Effector CD8-positive, alpha-beta T cell (primary cell): ENCODE results near the gene LCA5.
"Not testable (repeated sequence)": the region's sequence is repeated elsewhere in the genome, so short reads cannot be mapped to it uniquely, and the experiment has no call there.

Experiments used
- DNase-seq: peaks from one replicate; lab custom pipeline; 2025; lab: John Stamatoyannopoulos, UW

Gene LCA5

DNA sequence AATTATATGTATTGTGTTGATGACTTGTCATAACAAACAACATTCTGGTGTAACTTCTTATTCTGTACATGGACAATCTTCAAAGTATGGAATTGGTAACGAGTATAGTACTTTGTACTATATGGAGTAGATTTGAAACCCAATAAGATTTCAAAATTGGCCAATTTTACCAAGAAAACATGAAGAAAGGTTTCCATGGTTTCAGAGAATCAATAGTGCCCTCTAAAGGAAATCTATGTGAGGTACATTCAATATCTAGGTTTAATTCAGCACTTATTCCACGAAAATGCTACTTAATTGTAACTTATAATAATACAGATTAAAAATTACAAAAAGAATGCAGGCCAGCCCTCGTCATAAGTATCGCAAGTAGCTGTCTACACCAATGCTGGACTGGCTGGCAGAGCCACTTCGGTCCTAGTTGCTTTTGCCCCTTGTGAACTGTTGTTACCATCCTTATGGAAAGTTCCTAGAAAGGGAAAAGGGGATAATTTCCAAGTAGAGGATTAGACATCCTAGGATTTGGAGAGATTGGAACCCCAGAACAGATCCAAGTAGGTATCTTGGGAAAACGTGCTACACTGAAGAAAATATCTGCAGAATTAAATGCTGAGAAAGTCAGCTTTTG, 70.9 kb downstream of the LCA5 start:
- no peak for DNase-seq

DNA sequence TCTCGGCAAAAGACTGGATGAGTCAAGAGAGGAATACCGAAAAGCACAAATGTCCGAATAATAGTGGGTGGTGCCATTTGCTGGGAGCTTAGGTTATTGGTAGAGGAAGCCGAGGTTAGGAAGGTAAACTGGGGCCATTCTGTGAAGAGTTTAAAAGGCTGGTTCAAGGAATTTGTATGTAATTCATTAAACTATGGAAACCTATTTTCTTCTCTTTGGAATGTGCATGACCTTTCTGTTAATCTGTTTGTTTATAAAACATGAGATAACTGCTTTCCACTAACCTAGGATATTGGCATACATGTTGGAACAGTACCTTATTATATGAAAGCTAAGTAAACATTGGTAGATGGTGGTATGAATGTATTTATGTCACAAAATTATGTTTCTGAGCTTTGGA, 71.8 kb downstream of the LCA5 start:
- DNase-seq, result no peak

DNA sequence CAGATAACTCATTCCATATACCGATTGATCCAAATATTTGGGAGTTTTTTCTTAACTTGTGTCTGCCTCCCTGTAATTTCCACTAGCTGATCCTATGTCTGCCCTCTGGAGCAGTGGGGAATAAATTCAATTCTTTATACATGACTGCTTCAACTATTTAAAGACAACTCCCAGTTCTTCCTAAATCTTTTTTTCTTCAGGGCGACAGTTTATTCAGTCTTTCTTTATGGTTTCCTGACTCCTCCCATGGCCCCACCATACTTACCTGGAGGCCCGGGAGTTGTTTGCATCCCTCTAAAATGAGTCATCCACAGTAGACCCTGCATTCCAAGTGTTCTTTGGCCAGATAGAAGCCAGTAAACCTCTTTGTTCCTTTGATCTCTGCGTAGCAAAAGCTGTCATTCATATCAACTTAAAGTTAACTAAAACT, 73.6 kb downstream of the LCA5 start:
- DNase-seq, result no peak

DNA sequence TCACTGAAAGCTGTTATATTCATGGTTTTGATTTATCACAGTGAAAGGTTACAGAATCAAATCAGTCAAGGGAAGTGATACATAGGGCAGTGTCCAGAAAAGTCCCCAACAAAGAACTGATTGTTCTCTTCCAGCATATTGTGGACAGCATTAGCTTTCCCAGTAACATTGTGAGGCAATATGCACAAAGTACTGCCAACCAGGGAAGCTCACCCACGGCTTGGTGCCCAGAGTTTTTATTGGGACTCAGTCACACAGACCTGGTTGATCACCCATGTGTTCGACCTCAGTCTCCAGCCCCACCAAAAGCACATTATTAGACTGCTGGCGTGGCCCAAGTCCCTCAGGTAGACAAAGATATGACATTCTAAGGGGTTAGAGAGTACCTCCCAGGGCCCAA, 76.0 kb downstream of the LCA5 start:
- no peak for DNase-seq

DNA sequence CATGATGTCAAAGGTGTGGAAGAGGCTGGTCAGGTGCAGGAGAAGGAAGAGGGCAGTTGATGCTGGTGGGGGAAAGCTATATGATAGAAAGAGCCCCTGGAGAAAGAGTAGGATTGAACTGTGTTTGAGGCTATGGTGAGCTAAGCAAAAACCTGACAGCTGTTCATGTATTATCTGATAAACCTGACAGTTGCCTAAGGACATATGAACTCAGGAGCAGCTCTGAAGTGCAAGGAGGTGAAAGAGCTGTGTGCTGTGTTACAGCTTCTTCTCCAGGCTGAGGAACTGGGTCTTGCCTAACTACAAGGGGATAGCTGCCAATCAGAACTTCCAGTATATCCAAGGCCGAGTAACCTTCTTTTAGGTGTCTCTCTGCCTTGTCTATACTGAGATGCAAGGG, 81.8 kb downstream of the LCA5 start:
- no peak for DNase-seq

DNA sequence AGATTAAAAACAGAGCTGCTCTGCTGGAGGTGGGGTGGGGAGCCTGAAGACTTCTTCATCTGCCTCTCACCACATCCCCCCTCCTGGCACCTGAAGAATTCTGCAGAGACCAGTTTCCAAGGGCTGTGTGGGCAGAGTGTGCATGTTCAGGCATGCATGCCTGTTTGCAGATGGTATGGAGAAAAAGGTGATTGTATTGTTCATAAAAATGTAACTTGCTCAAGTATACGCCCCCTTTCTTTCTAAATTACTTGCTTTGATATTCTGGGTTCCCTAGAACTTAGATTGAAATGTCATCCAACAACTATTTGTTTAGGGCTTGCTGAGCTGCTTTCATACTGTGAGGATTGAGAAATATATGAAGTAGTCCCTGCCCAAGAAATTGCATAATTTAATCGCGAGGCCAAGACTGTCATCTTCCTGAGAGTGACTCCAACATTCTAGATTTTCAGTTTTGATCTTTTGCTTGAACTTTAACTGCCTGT, 83.6 kb downstream of the LCA5 start:
- DNase-seq, result no peak

DNA sequence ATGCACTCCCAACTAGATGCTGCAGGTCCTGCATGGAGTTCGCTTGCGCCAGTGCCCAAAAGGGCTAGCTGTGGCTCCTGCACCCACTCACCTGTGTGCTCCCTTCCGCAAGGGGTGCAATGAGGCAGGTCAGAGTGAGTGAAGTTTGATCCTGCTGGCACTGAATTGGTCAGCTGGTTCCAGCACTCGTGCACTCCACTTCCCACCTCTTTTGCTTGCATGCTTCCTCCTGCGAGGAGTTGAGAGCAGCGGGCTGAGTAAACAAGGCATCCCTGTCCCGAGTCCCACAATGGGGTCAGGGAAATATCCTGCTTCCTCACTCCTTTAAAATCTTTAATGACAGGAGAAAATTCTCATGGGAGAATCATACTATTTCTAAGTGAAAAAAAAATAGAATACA, 86.2 kb downstream of the LCA5 start:
- no peak for DNase-seq

DNA sequence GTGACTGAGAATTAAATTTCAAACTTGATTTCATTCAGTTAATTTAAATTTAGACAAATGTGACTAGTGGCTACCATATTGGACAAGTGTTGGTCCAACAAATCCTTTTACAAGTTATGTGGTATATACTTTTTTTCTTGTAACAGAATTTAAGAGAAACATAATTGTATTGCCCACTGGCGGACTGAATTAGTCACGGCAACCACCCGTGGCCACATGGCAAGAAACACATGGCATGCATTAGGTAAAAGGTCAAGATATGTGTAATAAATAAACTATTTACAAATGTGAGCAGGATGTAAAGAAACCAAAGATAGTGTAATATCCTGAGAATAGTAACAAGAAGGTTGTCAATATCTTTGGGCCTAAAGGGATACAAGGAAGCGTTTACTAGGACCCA, 91.2 kb downstream of the LCA5 start:
- DNase-seq, result no peak

DNA sequence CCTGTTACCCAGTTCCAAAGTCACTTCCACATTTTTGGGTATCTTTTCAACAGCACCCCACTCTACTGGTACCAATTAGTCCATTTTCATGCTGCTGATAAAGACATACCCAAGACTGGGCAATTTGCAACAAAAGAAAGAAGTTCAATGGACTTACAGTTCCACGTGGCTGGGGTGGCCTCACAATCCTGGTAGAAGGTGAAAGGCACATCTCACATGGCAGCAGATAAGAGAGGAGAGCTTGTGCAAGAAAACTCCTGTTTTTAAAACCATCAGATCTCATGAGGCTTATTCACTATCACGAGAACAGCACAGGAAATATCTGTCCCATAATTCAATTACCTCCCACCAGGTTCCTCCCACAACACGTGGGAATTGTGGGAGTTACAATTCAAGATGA, 93.4 kb downstream of the LCA5 start:
- not testable (repeated sequence) for DNase-seq

DNA sequence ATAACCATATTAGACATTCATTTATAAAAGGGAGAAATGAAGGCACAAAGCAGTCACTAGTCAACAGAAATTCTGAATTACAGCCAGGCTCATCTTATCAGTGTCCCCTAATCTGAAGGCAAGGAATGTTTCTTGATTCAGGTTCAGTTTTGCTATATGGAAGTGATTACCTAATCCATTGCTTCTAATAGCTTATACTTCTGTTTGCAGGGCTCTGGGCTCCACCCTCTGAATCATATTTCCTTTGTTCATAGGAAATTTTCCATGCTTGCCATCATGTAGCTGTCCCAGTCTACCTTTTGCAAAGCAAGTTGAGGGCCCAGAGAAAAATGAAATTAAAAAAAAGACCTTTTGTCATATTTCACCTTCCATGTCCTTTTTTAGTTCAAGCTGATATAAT, 96.0 kb downstream of the LCA5 start:
- no peak for DNase-seq

DNA sequence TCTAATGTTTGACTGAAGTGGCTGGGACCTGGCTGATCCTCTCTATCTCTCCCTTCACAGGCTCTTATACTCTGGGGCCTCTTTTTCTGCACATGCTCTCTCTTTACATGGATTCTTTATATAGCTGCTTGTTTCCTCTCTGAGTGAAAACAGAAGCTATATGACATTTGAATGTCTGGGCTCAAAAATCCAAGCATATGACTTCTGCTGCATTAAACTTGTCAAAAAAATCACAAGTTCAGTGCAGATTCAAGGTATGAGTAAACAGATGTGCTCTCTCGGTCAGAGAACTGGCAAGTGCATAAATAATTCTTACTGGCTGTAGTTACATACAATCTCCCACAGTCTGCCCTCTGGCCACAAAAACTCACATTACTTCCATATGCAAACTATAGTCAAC, 96.6 kb downstream of the LCA5 start:
- DNase-seq, result no peak

DNA sequence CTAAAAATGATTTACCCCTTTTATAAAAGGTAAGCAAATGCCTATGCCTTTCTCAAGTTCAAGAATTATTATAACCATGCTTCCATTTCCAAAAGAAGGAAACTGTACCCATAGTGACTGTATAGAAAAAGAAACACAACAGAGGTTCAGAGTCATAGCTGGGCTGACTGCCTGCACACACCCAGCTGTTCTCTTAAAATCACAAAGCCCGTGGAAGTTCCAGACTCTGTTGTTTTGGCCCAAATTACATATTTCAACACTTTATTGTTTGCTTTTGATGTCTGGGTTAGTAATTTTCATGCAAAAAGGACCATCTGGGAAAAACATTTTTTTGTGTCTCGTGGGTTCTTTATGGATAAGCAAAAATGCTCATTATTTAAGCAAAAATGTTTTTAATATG, 99.2 kb downstream of the LCA5 start:
- no peak for DNase-seq

DNA sequence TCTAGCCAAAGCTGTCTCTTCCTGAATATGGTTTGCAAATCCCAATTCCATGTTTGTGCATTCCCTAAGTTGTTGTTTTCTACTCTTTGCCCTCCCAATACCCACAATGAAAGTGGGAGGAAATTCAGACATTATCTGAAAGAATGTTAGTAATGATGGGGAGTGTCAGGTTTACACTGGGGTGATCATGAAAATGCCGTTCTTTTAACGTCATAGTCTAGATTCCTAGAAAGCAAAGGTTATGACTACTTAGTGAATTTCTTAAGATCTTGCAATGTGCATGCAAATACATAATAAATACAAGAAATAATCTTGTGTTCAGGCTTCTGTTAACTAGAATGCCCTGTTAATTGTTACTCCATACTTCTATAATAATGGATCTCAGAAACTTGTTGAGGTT, 101.0 kb downstream of the LCA5 start:
- no peak for DNase-seq

DNA sequence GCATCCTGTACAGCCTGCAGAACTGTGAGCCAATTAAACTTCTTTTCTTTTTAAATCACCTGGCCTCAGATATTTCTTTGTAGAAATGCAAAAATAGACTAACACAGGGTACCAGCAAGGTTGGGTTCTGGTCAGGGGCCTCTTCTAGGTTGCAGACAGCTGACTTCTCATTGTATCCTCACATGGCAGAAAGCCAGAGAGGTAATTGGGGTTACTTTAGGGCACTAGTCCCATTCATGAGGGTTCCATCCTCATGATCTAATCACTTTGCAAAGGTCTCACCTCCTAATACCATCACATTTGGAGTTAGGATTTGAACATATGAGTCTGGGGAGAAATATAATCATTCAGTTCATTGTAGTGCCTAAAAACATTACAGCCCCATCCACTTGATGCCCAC, 101.5 kb downstream of the LCA5 start:
- no peak for DNase-seq
